22Rv1 (cell line): ENCODE data around the gene KLK6.

Experiments
- H3K27ac ChIP-seq: fragments of 450-650 bp; 2 replicates; pipeline ENCODE4 v1.5.1; 2017
- CTCF ChIP-seq: fragments of 450-650 bp; IDR thresholded peaks from 2 replicates; pipeline ENCODE4 v1.5.1; 2017; ENCODE audit warnings: mild to moderate bottlenecking
- ZFX ChIP-seq: fragments of 450-650 bp; IDR thresholded peaks from 2 replicates; pipeline ENCODE4 v1.6.1; 2017; ENCODE audit warnings: antibody characterized with exemption, borderline replicate concordance

KLK6 gene

GRCh38 chr19:50967929-50968715 is 1.3 kb downstream of the KLK6 start:
- H3K27ac ChIP-seq, result no peak overlapping the region
- no peak for TF ChIP-seq ZFX
- TF ChIP-seq CTCF, result no peak

- TF ChIP-seq CTCF, result no peak
- no peak for TF ChIP-seq ZFX
- no peak overlapping the region for H3K27ac ChIP-seq
These were observed 5.1 kb downstream of the KLK6 start for GRCh38 chr19:50964266-50964665.

GRCh38 chr19:50963381-50963780 is 6.0 kb downstream of the KLK6 start:
- TF ChIP-seq ZFX (no peak), CTCF (no peak)
- H3K27ac ChIP-seq, result no peak overlapping the region

- TF ChIP-seq CTCF, result no peak
- TF ChIP-seq ZFX, result no peak
- H3K27ac ChIP-seq, result no peak overlapping the region
These were observed 7.1 kb downstream of the KLK6 start for GRCh38 chr19:50962245-50962644.

GRCh38 chr19:50959731-50960500 is 9.5 kb downstream of the KLK6 start:
- TF ChIP-seq ZFX (no peak), CTCF (no peak)
- no peak overlapping the region for H3K27ac ChIP-seq

GRCh38 chr19:50957587-50957986 is 11.8 kb downstream of the KLK6 start:
- TF ChIP-seq ZFX (no peak), CTCF (no peak)

GRCh38 chr19:50952910-50953309 is 16.5 kb downstream of the KLK6 start, which contains the start of gene KLK5:
TSS of gene KLK5 (minus strand) at chr19:50953038. CDS start at chr19:50952657, 381 bp downstream.
- TF ChIP-seq ZFX (no peak), CTCF (no peak)
- H3K27ac ChIP-seq, result no peak within 1 kb of the TSS

More at GRCh38 chr19:50957587-50957986, 11.8 kb downstream of the KLK6 start:
- H3K27ac ChIP-seq, result no peak overlapping the region
